Testis (tissue), 3 donors: ENCODE measurements around the gene IRF5. TPM values are rescaled to one million over a fixed set of nuclear protein-coding genes. Genes with fewer than 3 reads are reported as not detected.

Source experiments
- DNase-seq: peaks from one replicate; pipeline ENCODE4 v3.0.0-alpha.2; 2019
- H3K27ac ChIP-seq, 2 donors: fragments of 200-600 bp; sonication (generic); one replicate each; pipeline ENCODE4 v1.5.1; 2019
- H3K27me3 ChIP-seq: fragments of 200-600 bp; sonication (generic); one replicate; pipeline ENCODE4 v1.5.1; 2019
- H3K36me3 ChIP-seq: fragments of 200-600 bp; sonication (generic); one replicate; pipeline ENCODE4 v1.5.1; 2017; ENCODE audit warnings: low read depth; ENCODE audit errors: missing control alignments
- H3K4me1 ChIP-seq: fragments of 200-600 bp; sonication (generic); one replicate; pipeline ENCODE4 v1.5.1; 2019
- H3K4me3 ChIP-seq, 2 donors: fragments of 200-600 bp; sonication (generic); one replicate each; pipeline ENCODE4 v1.5.1; 2017 to 2019
- H3K9me3 ChIP-seq: fragments of 200-600 bp; sonication (generic); one replicate; pipeline ENCODE4 v1.5.1; 2017
- CTCF ChIP-seq, 3 experiments: fragments of 450-650 bp in 2 of 3; fragments of 200-600 bp in 1 of 3; sonication (generic) in 1 of 3; IDR thresholded peaks; one replicate each; pipeline ENCODE4 v1.5.1; 2016 to 2019; ENCODE audit warnings: antibody characterized with exemption in 3 of 3, mild to moderate bottlenecking in 2 of 3, moderate library complexity in 1 of 3
- POLR2A ChIP-seq: fragments of 450-650 bp; IDR thresholded peaks from one replicate; pipeline ENCODE4 v1.6.1; 2017; ENCODE audit warnings: antibody characterized with exemption, mild to moderate bottlenecking, moderate library complexity
- WGBS, 2 donors: methylation state at CpG; one replicate each; pipeline ENCODE4 v1.1.5; 2018; 5-methylcytosine and 5-hydroxymethylcytosine counted together
- intact Hi-C: fragments of 100-400 bp; cut with DNase I; formaldehyde crosslinking; loops from one replicate; pipeline ENCODE4 v1.15.1; 2023; ENCODE audit warnings: low total_unique reads
- polyA plus RNA-seq: library from polyadenylated mRNA; stranded (reverse); fragments of 350-450 nt; fragmentation: Illumina TruSeq; extraction: RNeasy Lipid Tissue Mini Kit (QIAGEN cat#74804); gene quantifications from one replicate; pipeline ENCODE4 v1.2.3, GENCODE V29; 2014; ENCODE audit warnings: low read depth, low replicate concordance; ENCODE audit not compliant: insufficient read depth
- total RNA-seq, 2 donors: library from RNA; depleted of rRNA; stranded (reverse); fragments of >200 nt; gene quantifications; one replicate each; pipeline ENCODE4 v1.2.3, GENCODE V29; 2016

The IRF5 gene
- total and polyA plus RNA-seq, 3 donors from 2014 or later, result 2.9 to 5.6 (median 4.6) TPM

GRCh38 chr7:128944487-128945236 lies 6.9 kb downstream of the IRF5 start:
- H3K9me3 ChIP-seq, result no peaks in the 10 kb centered on the region
- no peak for TF ChIP-seq POLR2A
- TF ChIP-seq CTCF (IDR thresholded peaks at IDR 0.05), result no peak

GRCh38 chr7:128945668-128946366 lies 8.1 kb downstream of the IRF5 start:
- H3K36me3 ChIP-seq, result no peaks in the 10 kb centered on the region
- no peak for DNase-seq
- no peaks in the 10 kb centered on the region for H3K9me3 ChIP-seq
- no peaks in the 10 kb centered on the region for H3K27me3 ChIP-seq
- TF ChIP-seq POLR2A (no peak), CTCF (IDR thresholded peaks at IDR 0.05) (no peak)
- intact Hi-C loops, result no loop called here
- no peaks in the 10 kb centered on the region for H3K4me1 ChIP-seq
- 87 to 94% methylated on average over 8 to 21 of the region's 21 CpGs for WGBS, 2 donors
- no peak overlapping the region for H3K27ac ChIP-seq
- no peak overlapping the region for H3K4me3 ChIP-seq

More at GRCh38 chr7:128944487-128945236, 6.9 kb downstream of the IRF5 start:
- Histone ChIP-seq H3K27ac (no peak overlapping the region), H3K4me3 (no peak overlapping the region), H3K36me3 (no peaks in the 10 kb centered on the region), H3K4me1 (no peaks in the 10 kb centered on the region), H3K27me3 (no peaks in the 10 kb centered on the region)
- DNase-seq, result no peak
- intact Hi-C loops, result no loop called here
- 79% methylated on average over 7 of the region's 7 CpGs for WGBS, 2 donors

- intact Hi-C loops, result no loop called here
Observed at GRCh38 chr7:128946936-128947830, 9.5 kb downstream of the IRF5 start.

GRCh38 chr7:128947854-128948253 lies 10.1 kb downstream of the IRF5 start:
- Histone ChIP-seq H3K9me3 (no peaks in the 10 kb centered on the region), H3K36me3 (no peaks in the 10 kb centered on the region), H3K4me1 (no peaks in the 10 kb centered on the region), H3K27me3 (no peaks in the 10 kb centered on the region), H3K27ac (no peak overlapping the region), H3K4me3 (no peak overlapping the region)
- DNase-seq, result no peak
- intact Hi-C loops, result no loop called here
- 84 to 85% methylated on average over 7 to 9 of the region's 9 CpGs for WGBS, 2 donors
- TF ChIP-seq CTCF (IDR thresholded peaks at IDR 0.05), result no peak
- TF ChIP-seq POLR2A, result no peak

More at GRCh38 chr7:128946936-128947830, 9.5 kb downstream of the IRF5 start:
- H3K9me3 ChIP-seq, result no peaks in the 10 kb centered on the region
- no peak overlapping the region for H3K4me3 ChIP-seq
- WGBS, 2 donors, result 79 to 89% methylated on average over 13 to 22 of the region's 22 CpGs
- no peak overlapping the region for H3K27ac ChIP-seq
- no peaks in the 10 kb centered on the region for H3K36me3 ChIP-seq
- H3K4me1 ChIP-seq, result no peaks in the 10 kb centered on the region
- H3K27me3 ChIP-seq, result no peaks in the 10 kb centered on the region
- TF ChIP-seq CTCF (IDR thresholded peaks at IDR 0.05) (no peak), POLR2A (no peak)
- DNase-seq, result no peak
